CD14-positive monocyte (primary cell): ENCODE measurements around the gene ITGB1. TPM values are rescaled to one million over a fixed set of nuclear protein-coding genes. Genes with fewer than 3 reads are reported as not detected.

Source experiments
- DNase-seq, 3 donors: peaks; one replicate each; pipeline ENCODE4 v3.0.0-alpha.2; 2011 to 2022
- H2AFZ ChIP-seq: 2 replicates; pipeline ENCODE4 v1.6.0; 2012; ENCODE audit warnings: mild to moderate bottlenecking, low read depth, low read length, inconsistent platforms; ENCODE audit not compliant: insufficient read depth, poor library complexity, severe bottlenecking
- H3K27ac ChIP-seq, 2 donors: 1 replicate in 1 of 2; 2 replicates in 1 of 2; pipeline ENCODE4 v1.5.1; 2012 to 2013; ENCODE audit warnings: low read length in 2 of 2, control low read depth in 1 of 2, inconsistent platforms in 1 of 2, low read depth in 1 of 2, mild to moderate bottlenecking in 1 of 2
- H3K27me3 ChIP-seq, 2 donors: one replicate each; pipeline versions ENCODE4 v1.6.0 to v1.6.1; 2011 to 2013; ENCODE audit warnings: low read length in 2 of 2; ENCODE audit not compliant: control insufficient read depth in 2 of 2, insufficient read depth in 2 of 2
- H3K36me3 ChIP-seq, 2 donors: replicated peaks in 1 of 2; 1 replicate in 1 of 2; 2 replicates in 1 of 2; pipeline versions ENCODE4 v1.5.1 to v1.6.1; 2012 to 2013; ENCODE audit warnings: low read length in 2 of 2, control low read depth in 1 of 2, inconsistent platforms in 1 of 2, mild to moderate bottlenecking in 1 of 2; ENCODE audit not compliant: insufficient read depth in 2 of 2, control insufficient read depth in 1 of 2
- H3K4me1 ChIP-seq, 2 donors: 1 replicate in 1 of 2; 2 replicates in 1 of 2; pipeline versions ENCODE4 v1.5.1 to v1.6.1; 2012 to 2013; ENCODE audit warnings: low read length in 2 of 2, control low read depth in 1 of 2, inconsistent platforms in 1 of 2, mild to moderate bottlenecking in 1 of 2, moderate library complexity in 1 of 2; ENCODE audit not compliant: insufficient read depth in 2 of 2, control insufficient read depth in 1 of 2
- H3K4me2 ChIP-seq: replicated peaks from 2 replicates; pipeline ENCODE3; 2012; ENCODE audit warnings: low read length, moderate library complexity, mild to moderate bottlenecking; ENCODE audit not compliant: poor library complexity, severe bottlenecking; ENCODE audit errors: extremely low read depth
- H3K4me3 ChIP-seq, 3 experiments: fragments of 200-600 bp in 1 of 3; sonication (generic) in 1 of 3; replicated peaks in 1 of 3; 1 replicate in 2 of 3; 2 replicates in 1 of 3; pipeline ENCODE4 v1.5.1; 2011 to 2013; ENCODE audit warnings: low read length in 3 of 3, mild to moderate bottlenecking in 3 of 3, control low read depth in 2 of 3, low read depth in 2 of 3, inconsistent platforms in 1 of 3, moderate library complexity in 1 of 3
- H3K79me2 ChIP-seq: 2 replicates; pipeline ENCODE4 v1.6.0; 2012; ENCODE audit warnings: mild to moderate bottlenecking, control low read depth, inconsistent platforms, low read length, moderate library complexity; ENCODE audit not compliant: insufficient read depth
- H3K9ac ChIP-seq: 2 replicates; pipeline ENCODE4 v1.6.0; 2017; ENCODE audit warnings: low read length, mild to moderate bottlenecking; ENCODE audit not compliant: insufficient read depth, poor library complexity, severe bottlenecking
- H3K9me3 ChIP-seq, 2 donors: replicated peaks in 1 of 2; 1 replicate in 1 of 2; 2 replicates in 1 of 2; pipeline versions ENCODE4 v1.5.1 to v1.6.1; 2012 to 2013; ENCODE audit warnings: low read length in 2 of 2, control low read depth in 1 of 2; ENCODE audit not compliant: control insufficient read depth in 1 of 2, insufficient read depth in 1 of 2
- H4K20me1 ChIP-seq: 2 replicates; pipeline ENCODE4 v1.6.0; 2012; ENCODE audit warnings: mild to moderate bottlenecking, low read length, control low read depth, moderate library complexity; ENCODE audit not compliant: insufficient read depth
- H3K27ac Mint-ChIP-seq, 7 donors: one replicate each; pipeline ENCODE4 v1.8.0; 2020; ENCODE audit warnings: mild to moderate bottlenecking in 7 of 7, mixed read lengths in 7 of 7, moderate library complexity in 6 of 7, inconsistent platforms in 2 of 7
- H3K27me3 Mint-ChIP-seq, 3 donors: one replicate each; pipeline ENCODE4 v1.8.0; 2021 to 2022; ENCODE audit warnings: low read depth in 3 of 3, mild to moderate bottlenecking in 3 of 3, mixed read lengths in 3 of 3, moderate library complexity in 3 of 3, inconsistent platforms in 1 of 3
- H3K36me3 Mint-ChIP-seq, 2 donors: one replicate each; pipeline ENCODE4 v1.8.0; 2020; ENCODE audit warnings: mixed read lengths in 2 of 2, inconsistent platforms in 1 of 2, mild to moderate bottlenecking in 1 of 2
- H3K4me1 Mint-ChIP-seq: one replicate; pipeline ENCODE4 v1.8.0; 2020; ENCODE audit warnings: mild to moderate bottlenecking, mixed read lengths
- H3K4me3 Mint-ChIP-seq, 2 donors: one replicate each; pipeline ENCODE4 v1.8.0; 2020; ENCODE audit warnings: mild to moderate bottlenecking in 2 of 2, mixed read lengths in 2 of 2, moderate library complexity in 1 of 2
- H3K9me3 Mint-ChIP-seq, 7 donors: one replicate each; pipeline ENCODE4 v1.8.0; 2020 to 2022; ENCODE audit warnings: mixed read lengths in 7 of 7, mild to moderate bottlenecking in 6 of 7, moderate library complexity in 6 of 7, inconsistent platforms in 2 of 7
- WGBS: methylation state at CpG from one replicate; pipeline ENCODE4 v1.1.5; 2013; ENCODE audit warnings: missing lambda C conversion rate; ENCODE audit not compliant: insufficient coverage; 5-methylcytosine and 5-hydroxymethylcytosine counted together
- intact Hi-C, 2 donors: fragments of 100-400 bp; cut with micrococcal nuclease; formaldehyde crosslinking; loops; one replicate each; pipeline versions ENCODE4 v1.15.0 to v1.15.1; 2023
- polyA plus RNA-seq, 3 donors: library from polyadenylated mRNA; depleted of rRNA in 1 of 3; unstranded in 2 of 3; stranded (reverse) in 1 of 3; fragments of 300-500 nt in 2 of 3; fragments of >200 nt in 1 of 3; fragmentation: Illumina TruSeq in 2 of 3; gene quantifications; 1 replicate in 2 of 3; 2 replicates in 1 of 3; pipeline ENCODE4 v1.2.3, GENCODE V29; 2012 to 2021
- TF ChIP-seq, protein P1 (sequence below): fragments of 200-600 bp; IDR thresholded peaks from one replicate; pipeline ENCODE4 v1.8.0; 2022; ENCODE audit warnings: antibody characterized with exemption, mild to moderate bottlenecking

Gene ITGB1
- polyA plus RNA-seq, 3 donors = 58.2 to 157 (median 127) TPM

DNA sequence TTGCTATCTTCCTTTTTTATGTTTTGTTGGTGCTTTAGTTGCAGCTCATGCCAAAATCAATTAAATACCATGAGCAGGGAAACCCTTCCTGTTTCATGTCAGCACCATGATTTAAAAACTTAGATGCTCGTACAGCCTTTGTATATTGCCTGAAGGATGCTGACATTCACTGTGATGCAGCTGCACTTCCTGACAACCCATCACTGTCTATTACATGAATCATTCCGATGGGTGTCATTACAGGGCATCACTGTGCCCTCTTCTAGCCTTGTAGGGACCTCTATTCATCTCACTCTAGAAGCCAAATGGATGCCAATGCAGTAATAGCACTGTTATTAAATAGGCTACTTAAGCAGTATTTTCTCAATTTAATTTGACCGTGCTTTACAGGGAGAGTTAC, 18.3 kb upstream of the ITGB1 start:
- H2AFZ ChIP-seq = no peak overlapping the region
- no peak overlapping the region for H3K4me2 ChIP-seq
- H3K9ac ChIP-seq = no peak overlapping the region
- H3K4me1 Mint-ChIP-seq = peaks cover 15% of the 10 kb centered on the region
- H3K27ac ChIP-seq = no peak overlapping the region
- H3K27me3 ChIP-seq = no peaks in the 10 kb centered on the region
- no peaks in the 10 kb centered on the region for H3K36me3 Mint-ChIP-seq
- no peak overlapping the region for H3K27ac Mint-ChIP-seq
- H3K27me3 Mint-ChIP-seq = peaks cover 0 to 7% (median 3%) of the 10 kb centered on the region in 3 donors
- no peaks in the 10 kb centered on the region for H3K79me2 ChIP-seq
- intact Hi-C loops = no loop called here
- 50% methylated on average over 1 of the region's 3 CpGs for WGBS
- no peak for DNase-seq
- TF ChIP-seq, protein P1, sequence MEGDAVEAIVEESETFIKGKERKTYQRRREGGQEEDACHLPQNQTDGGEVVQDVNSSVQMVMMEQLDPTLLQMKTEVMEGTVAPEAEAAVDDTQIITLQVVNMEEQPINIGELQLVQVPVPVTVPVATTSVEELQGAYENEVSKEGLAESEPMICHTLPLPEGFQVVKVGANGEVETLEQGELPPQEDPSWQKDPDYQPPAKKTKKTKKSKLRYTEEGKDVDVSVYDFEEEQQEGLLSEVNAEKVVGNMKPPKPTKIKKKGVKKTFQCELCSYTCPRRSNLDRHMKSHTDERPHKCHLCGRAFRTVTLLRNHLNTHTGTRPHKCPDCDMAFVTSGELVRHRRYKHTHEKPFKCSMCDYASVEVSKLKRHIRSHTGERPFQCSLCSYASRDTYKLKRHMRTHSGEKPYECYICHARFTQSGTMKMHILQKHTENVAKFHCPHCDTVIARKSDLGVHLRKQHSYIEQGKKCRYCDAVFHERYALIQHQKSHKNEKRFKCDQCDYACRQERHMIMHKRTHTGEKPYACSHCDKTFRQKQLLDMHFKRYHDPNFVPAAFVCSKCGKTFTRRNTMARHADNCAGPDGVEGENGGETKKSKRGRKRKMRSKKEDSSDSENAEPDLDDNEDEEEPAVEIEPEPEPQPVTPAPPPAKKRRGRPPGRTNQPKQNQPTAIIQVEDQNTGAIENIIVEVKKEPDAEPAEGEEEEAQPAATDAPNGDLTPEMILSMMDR = no peak
- H3K4me3 Mint-ChIP-seq = no peak overlapping the region
- peaks cover 8 to 11% of the 10 kb centered on the region in 2 donors for H3K4me1 ChIP-seq
- H3K9me3 Mint-ChIP-seq = peaks cover 0 to 2% (median 0%) of the 10 kb centered on the region in 7 donors
- H3K36me3 ChIP-seq = no peaks in the 10 kb centered on the region
- no peak overlapping the region for H3K4me3 ChIP-seq
- H4K20me1 ChIP-seq = no peaks in the 10 kb centered on the region
- H3K9me3 ChIP-seq = no peaks in the 10 kb centered on the region

DNA sequence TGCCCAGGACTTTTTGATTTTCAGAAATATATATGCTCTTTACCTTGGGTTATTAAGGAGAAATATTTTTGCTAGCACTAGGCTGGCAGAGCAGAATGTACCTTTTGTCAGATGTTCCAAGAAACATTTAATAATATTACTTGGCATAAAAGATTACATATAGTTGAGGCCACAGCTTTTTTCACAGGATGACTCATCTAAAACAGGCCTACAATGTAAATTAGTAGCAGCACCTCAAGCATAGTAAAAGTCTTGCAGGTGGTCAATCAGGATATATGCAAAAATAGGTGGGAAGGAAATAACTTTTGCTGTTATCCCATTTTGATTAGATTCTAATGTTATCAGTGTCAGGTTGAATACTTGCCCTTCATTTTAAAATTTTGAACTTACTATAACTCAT, 14.9 kb upstream of the ITGB1 start:
- no peaks in the 10 kb centered on the region for H3K9me3 ChIP-seq
- no peak overlapping the region for H3K4me2 ChIP-seq
- H3K4me1 Mint-ChIP-seq = no peaks in the 10 kb centered on the region
- no peaks in the 10 kb centered on the region for H4K20me1 ChIP-seq
- no peak overlapping the region for H3K4me3 Mint-ChIP-seq
- H3K9me3 Mint-ChIP-seq = no peaks in the 10 kb centered on the region
- H3K36me3 ChIP-seq = no peaks in the 10 kb centered on the region
- no peak overlapping the region for H3K27ac Mint-ChIP-seq
- no peaks in the 10 kb centered on the region for H3K27me3 ChIP-seq
- no peak overlapping the region for H2AFZ ChIP-seq
- no peaks in the 10 kb centered on the region for H3K36me3 Mint-ChIP-seq
- intact Hi-C loops = no loop called here
- H3K27me3 Mint-ChIP-seq = peaks cover 3 to 5% (median 3%) of the 10 kb centered on the region in 3 donors
- TF ChIP-seq, protein P1 = no peak
- no peak for DNase-seq
- no peaks in the 10 kb centered on the region for H3K4me1 ChIP-seq
- H3K27ac ChIP-seq = no peak overlapping the region
- H3K9ac ChIP-seq = no peak overlapping the region
- H3K79me2 ChIP-seq = no peaks in the 10 kb centered on the region
- H3K4me3 ChIP-seq = no peak overlapping the region
